ENCODE data around the gene SSMEM1. TPM values are rescaled to one million over a fixed set of nuclear protein-coding genes. Genes with fewer than 3 reads are reported as not detected.

The SSMEM1 gene
- 0.15 TPM in 1 of 2 replicates, not detected in the other for total RNA-seq

GRCh38 chr7:130207642-130208041, at the start of gene SSMEM1:
Gene SSMEM1 (plus strand): TSS chr7:130207860. CDS start chr7:130207911, 51 bp downstream.

GRCh38 chr7:130205084-130205947, 2.3 kb upstream of the SSMEM1 start, which contains the start of gene TMEM209:
Gene TMEM209 (minus strand): TSS chr7:130205406. CDS start chr7:130205375, 31 bp downstream.

Other genes with a start within 250 kb of the SSMEM1 start
- gene ZC3HC1, start 156.5 kb upstream of the SSMEM1 start, total RNA-seq, result 21.4 and 26.1 TPM in 2 replicates
- gene KLHDC10, start 137.3 kb upstream of the SSMEM1 start, total RNA-seq, result 9.4 and 12.3 TPM in 2 replicates
- 13.1 and 13.6 TPM in 2 replicates for gene TMEM209, start 2.5 kb upstream of the SSMEM1 start, total RNA-seq
- not detected in 2 replicates for gene CPA2, start 59.0 kb downstream of the SSMEM1 start, total RNA-seq
- 26.7 and 28.1 TPM in 2 replicates for gene CPA4, start 85.3 kb downstream of the SSMEM1 start, total RNA-seq
- gene CPA5, start 137.0 kb downstream of the SSMEM1 start, total RNA-seq, result not detected in 2 replicates
- gene CPA1, start 172.6 kb downstream of the SSMEM1 start, total RNA-seq, result under 0.01 TPM in 1 of 2 replicates, not detected in the other
- 21.7 and 23.5 TPM in 2 replicates for gene CEP41, start 233.2 kb downstream of the SSMEM1 start, total RNA-seq